B cell (primary cell): Measurements from ENCODE around the gene PDE11A. TPM values are rescaled to one million over a fixed set of nuclear protein-coding genes. Genes with fewer than 3 reads are reported as not detected.

ENCODE experiments used
- ATAC-seq: fragments of 200-7000 bp; cut with Tn5 transposase; one replicate; pipeline ENCODE4 v1.10.0; 2021; ENCODE audit warnings: low read depth, mild to moderate bottlenecking, moderate number of reproducible peaks, moderate library complexity
- CTCF ChIA-PET: fragments of 350-600 bp; sonication (Branson Sonifier 250); formaldehyde crosslinking; loops from one replicate; lab custom pipeline; 2021; ENCODE audit warnings: antibody characterized with exemption, inconsistent platforms; lab: Charles Lee
- POLR2A ChIA-PET: fragments of 350-600 bp; sonication (Branson Sonifier 250); formaldehyde crosslinking; loops from one replicate; lab custom pipeline; 2021; ENCODE audit warnings: antibody characterized with exemption; lab: Charles Lee
- DNase-seq: peaks from one replicate; pipeline ENCODE4 v3.0.0; 2013
- H2AFZ ChIP-seq: 2 replicates; pipeline ENCODE4 v1.6.1; 2012; ENCODE audit warnings: mild to moderate bottlenecking, low read depth, low read length; ENCODE audit not compliant: insufficient read depth, poor library complexity, severe bottlenecking
- H3K27ac ChIP-seq, 2 donors: 1 replicate in 1 of 2; 2 replicates in 1 of 2; pipeline ENCODE4 v1.5.1; 2012 to 2013; ENCODE audit warnings: low read length in 2 of 2, mild to moderate bottlenecking in 2 of 2, moderate library complexity in 1 of 2
- H3K27me3 ChIP-seq, 4 experiments: fragments of 200-600 bp in 1 of 4; sonication (generic) in 1 of 4; replicated peaks in 1 of 4; 1 replicate in 2 of 4; 2 replicates in 2 of 4; pipeline versions ENCODE4 v1.6.1 to v1.7.0; 2013 to 2016; ENCODE audit warnings: low read length in 3 of 4, mild to moderate bottlenecking in 2 of 4, mixed read lengths in 1 of 4, moderate library complexity in 1 of 4; ENCODE audit not compliant: insufficient read depth in 4 of 4, control insufficient read depth in 3 of 4; ENCODE audit errors: control extremely low read depth in 1 of 4
- H3K36me3 ChIP-seq, 2 experiments: replicated peaks in 1 of 2; 1 replicate in 1 of 2; 2 replicates in 1 of 2; pipeline versions ENCODE4 v1.6.1 to v1.7.1; 2013; ENCODE audit warnings: low read length in 1 of 2; ENCODE audit not compliant: insufficient read depth in 2 of 2, control insufficient read depth in 1 of 2; ENCODE audit errors: control extremely low read depth in 1 of 2, extremely low read depth in 1 of 2
- H3K4me1 ChIP-seq, 2 donors: fragments of 200-600 bp in 1 of 2; sonication (generic) in 1 of 2; 1 replicate in 1 of 2; 2 replicates in 1 of 2; pipeline versions ENCODE4 v1.5.1 to v1.6.1; 2013 to 2017; ENCODE audit warnings: low read length in 2 of 2; ENCODE audit not compliant: control insufficient read depth in 2 of 2, insufficient read depth in 2 of 2
- H3K4me2 ChIP-seq: replicated peaks from 2 replicates; pipeline ENCODE3; 2012; ENCODE audit warnings: mild to moderate bottlenecking, low read depth, low read length; ENCODE audit not compliant: poor library complexity, severe bottlenecking
- H3K4me3 ChIP-seq, 5 experiments: fragments of 200-600 bp in 1 of 5; sonication (generic) in 1 of 5; 1 replicate in 3 of 5; 2 replicates in 2 of 5; pipeline versions ENCODE4 v1.5.1 to v1.7.0; 2011 to 2016; ENCODE audit warnings: low read length in 4 of 5, mild to moderate bottlenecking in 4 of 5, low read depth in 2 of 5, control low read depth in 1 of 5, moderate library complexity in 1 of 5; ENCODE audit not compliant: insufficient read depth in 1 of 5; ENCODE audit errors: control extremely low read depth in 1 of 5, extremely low read depth in 1 of 5
- H3K79me2 ChIP-seq: fragments of 200-600 bp; sonication (generic); one replicate; pipeline ENCODE4 v1.6.0; 2016; ENCODE audit warnings: low read length; ENCODE audit not compliant: control insufficient read depth, insufficient read depth
- H3K9ac ChIP-seq: fragments of 200-600 bp; sonication (generic); 2 replicates; pipeline ENCODE4 v1.6.1; 2017; ENCODE audit warnings: mild to moderate bottlenecking, low read length, moderate library complexity
- H3K9me3 ChIP-seq, 3 donors: one replicate each; pipeline versions ENCODE4 v1.6.1 to v1.7.1; 2013; ENCODE audit warnings: low read length in 2 of 3; ENCODE audit not compliant: control insufficient read depth in 2 of 3, insufficient read depth in 1 of 3; ENCODE audit errors: control extremely low read depth in 1 of 3
- H4K20me1 ChIP-seq: 2 replicates; pipeline ENCODE4 v1.6.0; 2012; ENCODE audit warnings: mild to moderate bottlenecking, low read length; ENCODE audit not compliant: insufficient read depth, control insufficient read depth, poor library complexity, severe bottlenecking
- H3K27ac Mint-ChIP-seq: one replicate; pipeline ENCODE4 v1.8.0; 2021; ENCODE audit warnings: mixed read lengths
- H3K27me3 Mint-ChIP-seq: one replicate; pipeline ENCODE4 v1.8.0; 2021; ENCODE audit warnings: mixed read lengths
- H3K4me1 Mint-ChIP-seq: one replicate; pipeline ENCODE4 v1.8.0; 2021; ENCODE audit warnings: mixed read lengths
- H3K4me3 Mint-ChIP-seq: one replicate; pipeline ENCODE4 v1.8.0; 2021; ENCODE audit warnings: mixed read lengths
- H3K9me3 Mint-ChIP-seq: one replicate; pipeline ENCODE4 v1.8.0; 2022; ENCODE audit warnings: mixed read lengths; ENCODE audit not compliant: insufficient read depth
- CTCF ChIP-seq: fragments of 200-600 bp; IDR thresholded peaks from one replicate; pipeline ENCODE4 v1.8.0; 2022; ENCODE audit warnings: antibody characterized with exemption, mild to moderate bottlenecking
- EZH2 ChIP-seq: IDR thresholded peaks from 2 replicates; pipeline ENCODE4 v1.6.1; 2012; ENCODE audit warnings: borderline replicate concordance, low read depth, mild to moderate bottlenecking, moderate library complexity, low read length; ENCODE audit not compliant: insufficient read depth, poor library complexity, severe bottlenecking
- WGBS: methylation state at CpG from one replicate; pipeline ENCODE4 v1.1.5; 2013; ENCODE audit warnings: missing lambda C conversion rate; ENCODE audit not compliant: insufficient coverage; 5-methylcytosine and 5-hydroxymethylcytosine counted together
- intact Hi-C: fragments of 100-400 bp; cut with micrococcal nuclease; formaldehyde crosslinking; loops from one replicate; pipeline ENCODE4 v1.10.0; 2022
- polyA plus RNA-seq: library from polyadenylated mRNA; depleted of rRNA; stranded (reverse); fragments of >200 nt; gene quantifications from 2 replicates; pipeline ENCODE4 v1.2.3, GENCODE V29; 2012
- total RNA-seq, 2 donors: library from RNA; stranded (reverse); fragments of 120-200 nt in 1 of 2; gene quantifications; 1 replicate in 1 of 2; 2 replicates in 1 of 2; pipeline versions ENCODE4 v1.2.3 to v1.2.4, GENCODE V29; 2013 to 2022

Gene PDE11A
- total and polyA plus RNA-seq, 2 donors (not counting 1 experiment from before 2014, with no cell fraction given): 0.25 TPM; not detected in 1

- intact Hi-C loops: no loop called here
- Mint-ChIP-seq H3K9me3 (peaks cover 4% of the 10 kb centered on the region), H3K4me1 (no peaks in the 10 kb centered on the region), H3K27ac (no peak overlapping the region), H3K4me3 (no peak overlapping the region), H3K27me3 (no peaks in the 10 kb centered on the region)
- no peak overlapping the region for H3K4me3 ChIP-seq
- H3K4me2 ChIP-seq: no peak overlapping the region
- no peak overlapping the region for H3K27ac ChIP-seq
- ATAC-seq (no peak), DNase-seq (no peak)
- H4K20me1 ChIP-seq: no peaks in the 10 kb centered on the region
- ChIA-PET POLR2A (no interaction called here), CTCF (no interaction called here)
- no peaks in the 10 kb centered on the region for H3K79me2 ChIP-seq
- H3K4me1 ChIP-seq: no peaks in the 10 kb centered on the region
- no peaks in the 10 kb centered on the region for H3K27me3 ChIP-seq
- H3K36me3 ChIP-seq: no peaks in the 10 kb centered on the region
- no peak for TF ChIP-seq CTCF
- no peak for TF ChIP-seq EZH2
- H3K9ac ChIP-seq: no peak overlapping the region
- H3K9me3 ChIP-seq: no peaks in the 10 kb centered on the region
- no peak overlapping the region for H2AFZ ChIP-seq
Measured at GRCh38 chr2:177868806-177869205, 203.8 kb downstream of the PDE11A start.

- H3K27me3 Mint-ChIP-seq: no peaks in the 10 kb centered on the region
- no peak overlapping the region for H3K27ac Mint-ChIP-seq
- no peak overlapping the region for H3K4me3 Mint-ChIP-seq
- H2AFZ ChIP-seq: no peak overlapping the region
- no CpG with 5 or more reads among the region's 1 CpG for WGBS
- H3K79me2 ChIP-seq: no peaks in the 10 kb centered on the region
- H3K27me3 ChIP-seq: no peaks in the 10 kb centered on the region
- TF ChIP-seq EZH2: no peak
- TF ChIP-seq CTCF: no peak
- no peak overlapping the region for H3K4me3 ChIP-seq
- no peaks in the 10 kb centered on the region for H3K4me1 Mint-ChIP-seq
- H3K36me3 ChIP-seq: no peaks in the 10 kb centered on the region
- peaks cover 0 to 5% (median 0%) of the 10 kb centered on the region in 3 donors for H3K9me3 ChIP-seq
- H3K27ac ChIP-seq: no peak overlapping the region
- POLR2A ChIA-PET: no interaction called here
- ATAC-seq: no peak
- no peaks in the 10 kb centered on the region for H3K4me1 ChIP-seq
- no peaks in the 10 kb centered on the region for H4K20me1 ChIP-seq
- DNase-seq: no peak
- CTCF ChIA-PET: no interaction called here
- peaks cover 10% of the 10 kb centered on the region for H3K9me3 Mint-ChIP-seq
- H3K9ac ChIP-seq: no peak overlapping the region
- intact Hi-C loops: no loop called here
- H3K4me2 ChIP-seq: no peak overlapping the region
Measured at GRCh38 chr2:177857538-177857937, 215.0 kb downstream of the PDE11A start.
